Bronchial epithelial cell (primary cell): ENCODE data around the gene MPND. TPM values are rescaled to one million over a fixed set of nuclear protein-coding genes. Genes with fewer than 3 reads are reported as not detected.

Source experiments
- DNase-seq: peaks from one replicate; pipeline ENCODE4 v3.0.0-alpha.2; 2010; ENCODE audit warnings: low read depth
- FAIRE-seq: peaks from 2 replicates; lab custom pipeline; 2011; peaks lifted over from hg19 to GRCh38; lab: Jason Lieb, UNC
- H3K27me3 ChIP-seq: 2 replicates; pipeline ENCODE4 v1.5.1; 2011; ENCODE audit warnings: low read length; ENCODE audit not compliant: control insufficient read depth, insufficient read depth
- H3K36me3 ChIP-seq: 2 replicates; pipeline ENCODE4 v1.5.1; 2011; ENCODE audit warnings: low read length; ENCODE audit not compliant: control insufficient read depth, insufficient read depth
- H3K4me3 ChIP-seq: 2 replicates; pipeline ENCODE4 v1.5.1; 2011; ENCODE audit warnings: mild to moderate bottlenecking, low read depth, low read length, control low read depth
- CTCF ChIP-seq: IDR thresholded peaks from 2 replicates; pipeline ENCODE4 v1.5.1; 2011; ENCODE audit warnings: mild to moderate bottlenecking, moderate library complexity, low read length, control low read depth, inconsistent platforms; ENCODE audit not compliant: insufficient read depth, severe bottlenecking
- total RNA-seq: library from RNA; depleted of rRNA; stranded (reverse); fragments of >200 nt; gene quantifications from 2 replicates; pipeline ENCODE4 v1.2.1, GENCODE V29; 2014

MPND gene
- total RNA-seq, 1 donor from 2014 or later, result 3.7 TPM

GRCh38 chr19:4324228-4324627 lies 19.1 kb upstream of the MPND start:
- peaks cover 10% of the 10 kb centered on the region for H3K36me3 ChIP-seq
- DNase-seq, result no peak
- no peak for TF ChIP-seq CTCF
- H3K4me3 ChIP-seq, result no peak overlapping the region
- no peaks in the 10 kb centered on the region for H3K27me3 ChIP-seq
- no peak for FAIRE-seq

GRCh38 chr19:4326215-4326836 lies 17.0 kb upstream of the MPND start:
- Histone ChIP-seq H3K36me3 (peaks cover 10% of the 10 kb centered on the region), H3K4me3 (no peak overlapping the region), H3K27me3 (no peaks in the 10 kb centered on the region)
- FAIRE-seq (peak; percentile 52), DNase-seq (no peak)
- no peak for TF ChIP-seq CTCF

GRCh38 chr19:4326837-4327251 lies 16.5 kb upstream of the MPND start:
- peaks cover 10% of the 10 kb centered on the region for H3K36me3 ChIP-seq
- DNase-seq (no peak), FAIRE-seq (no peak)
- H3K4me3 ChIP-seq, result no peak overlapping the region
- no peaks in the 10 kb centered on the region for H3K27me3 ChIP-seq
- no peak for TF ChIP-seq CTCF

GRCh38 chr19:4327252-4327876 lies 16.0 kb upstream of the MPND start:
- DNase-seq (no peak), FAIRE-seq (no peak)
- peaks cover 10% of the 10 kb centered on the region for H3K36me3 ChIP-seq

GRCh38 chr19:4327877-4328242 lies 15.5 kb upstream of the MPND start:
- no peak for DNase-seq
- no peak for FAIRE-seq
- no peaks in the 10 kb centered on the region for H3K27me3 ChIP-seq
- no peak for TF ChIP-seq CTCF
- H3K4me3 ChIP-seq, result no peak overlapping the region
- H3K36me3 ChIP-seq, result peaks cover 10% of the 10 kb centered on the region

More at GRCh38 chr19:4327252-4327876, 16.0 kb upstream of the MPND start:
- no peak for TF ChIP-seq CTCF
- no peak overlapping the region for H3K4me3 ChIP-seq
- H3K27me3 ChIP-seq, result no peaks in the 10 kb centered on the region
